H9 (cell line): ENCODE results near the gene FGF22. TPM values are rescaled to one million over a fixed set of nuclear protein-coding genes. Genes with fewer than 3 reads are reported as not detected.
"Not testable (repeated sequence)": the region's sequence is repeated elsewhere in the genome, so short reads cannot be mapped to it uniquely, and the experiment has no call there.

ENCODE experiments used
- DNase-seq: peaks from one replicate; pipeline ENCODE4 v3.0.0-alpha.2; 2017
- H2AFZ ChIP-seq: one replicate; pipeline ENCODE4 v1.6.1; 2013; ENCODE audit warnings: mild to moderate bottlenecking, low read length, control low read depth, moderate library complexity
- H2AK5ac ChIP-seq: 2 replicates; pipeline ENCODE4 v1.6.1; 2013; ENCODE audit warnings: low read length, control low read depth, mixed read lengths; ENCODE audit not compliant: insufficient read length
- H2BK120ac ChIP-seq: one replicate; pipeline ENCODE4 v1.6.1; 2013; ENCODE audit warnings: low read depth, mild to moderate bottlenecking, low read length, control low read depth, inconsistent platforms; ENCODE audit not compliant: poor library complexity, severe bottlenecking
- H2BK12ac ChIP-seq: 2 replicates; pipeline ENCODE4 v1.6.1; 2013; ENCODE audit warnings: low read length, control low read depth, mixed read lengths, low read depth; ENCODE audit not compliant: insufficient read length
- H2BK15ac ChIP-seq: 2 replicates; pipeline ENCODE4 v1.6.1; 2013; ENCODE audit warnings: low read depth, low read length, control low read depth
- H2BK20ac ChIP-seq: one replicate; pipeline ENCODE4 v1.6.1; 2013; ENCODE audit warnings: low read depth, mild to moderate bottlenecking, low read length, control low read depth, inconsistent platforms; ENCODE audit not compliant: poor library complexity, severe bottlenecking
- H2BK5ac ChIP-seq: 2 replicates; pipeline ENCODE4 v1.6.1; 2013; ENCODE audit warnings: low read length, control low read depth, mixed read lengths; ENCODE audit not compliant: insufficient read length
- H3K14ac ChIP-seq: 2 replicates; pipeline ENCODE4 v1.6.1; 2013; ENCODE audit warnings: low read length, control low read depth; ENCODE audit not compliant: insufficient read depth
- H3K18ac ChIP-seq: 2 replicates; pipeline ENCODE4 v1.6.1; 2013; ENCODE audit warnings: low read depth, mild to moderate bottlenecking, mixed read lengths, low read length, control low read depth; ENCODE audit not compliant: insufficient read length
- H3K23ac ChIP-seq: 2 replicates; pipeline ENCODE4 v1.6.1; 2013; ENCODE audit warnings: low read length, control low read depth, mixed read lengths, low read depth; ENCODE audit not compliant: insufficient read length
- H3K23me2 ChIP-seq: 2 replicates; pipeline ENCODE4 v1.6.1; 2013; ENCODE audit warnings: low read depth, mild to moderate bottlenecking, mixed read lengths, low read length, control low read depth; ENCODE audit not compliant: insufficient read length, poor library complexity, severe bottlenecking
- H3K27ac ChIP-seq: 2 replicates; pipeline ENCODE4 v1.5.1; 2013; ENCODE audit warnings: low read length, control low read depth, mixed read lengths, low read depth; ENCODE audit not compliant: insufficient read length
- H3K27me3 ChIP-seq: 2 replicates; pipeline ENCODE4 v1.6.1; 2013; ENCODE audit warnings: low read length, control low read depth, inconsistent platforms; ENCODE audit not compliant: insufficient read depth
- H3K4ac ChIP-seq: 2 replicates; pipeline ENCODE4 v1.6.1; 2013; ENCODE audit warnings: low read depth, mild to moderate bottlenecking, control low read depth, inconsistent platforms, low read length, moderate library complexity
- H3K4me1 ChIP-seq: 2 replicates; pipeline ENCODE4 v1.6.1; 2013; ENCODE audit warnings: low read length, control low read depth, inconsistent platforms; ENCODE audit not compliant: insufficient read depth
- H3K4me2 ChIP-seq: 2 replicates; pipeline ENCODE4 v1.6.1; 2013; ENCODE audit warnings: low read length, control low read depth, mixed read lengths; ENCODE audit not compliant: insufficient read length, insufficient read depth
- H3K56ac ChIP-seq: 2 replicates; pipeline ENCODE4 v1.6.1; 2013; ENCODE audit warnings: low read depth, mild to moderate bottlenecking, mixed read lengths, low read length, control low read depth; ENCODE audit not compliant: insufficient read length
- H3K79me1 ChIP-seq: 2 replicates; pipeline ENCODE4 v1.6.1; 2013; ENCODE audit warnings: low read depth, mild to moderate bottlenecking, moderate library complexity, low read length, control low read depth, inconsistent platforms; ENCODE audit not compliant: insufficient read depth, poor library complexity, severe bottlenecking
- H3K79me2 ChIP-seq: 2 replicates; pipeline ENCODE4 v1.6.1; 2013; ENCODE audit warnings: low read length, control low read depth, inconsistent platforms; ENCODE audit not compliant: insufficient read depth
- H3K9ac ChIP-seq: 2 replicates; pipeline ENCODE4 v1.6.1; 2013; ENCODE audit warnings: low read length, control low read depth, mixed read lengths; ENCODE audit not compliant: insufficient read length; ENCODE audit errors: extremely low read depth
- H3K9me3 ChIP-seq: one replicate; pipeline ENCODE4 v1.6.1; 2013; ENCODE audit warnings: low read depth, low read length, inconsistent platforms; ENCODE audit not compliant: control insufficient read depth
- H3T11ph ChIP-seq: one replicate; pipeline ENCODE4 v1.6.1; 2013; ENCODE audit warnings: mild to moderate bottlenecking, low read length, control low read depth, inconsistent platforms
- H4K20me1 ChIP-seq: one replicate; pipeline ENCODE4 v1.6.1; 2013; ENCODE audit not compliant: control insufficient read depth, insufficient read length, insufficient read depth
- H4K5ac ChIP-seq: 2 replicates; pipeline ENCODE4 v1.6.1; 2013; ENCODE audit warnings: low read depth, mild to moderate bottlenecking, mixed read lengths, low read length, control low read depth; ENCODE audit not compliant: insufficient read length
- H4K8ac ChIP-seq: replicated peaks from 2 replicates; pipeline ENCODE4 v1.6.1; 2013; ENCODE audit warnings: low read length, control low read depth, mixed read lengths, low read depth; ENCODE audit not compliant: insufficient read length
- H4K91ac ChIP-seq: 2 replicates; pipeline ENCODE4 v1.6.1; 2013; ENCODE audit warnings: low read depth, mild to moderate bottlenecking, moderate library complexity, mixed read lengths, low read length, control low read depth; ENCODE audit not compliant: insufficient read length
- H3K27ac Mint-ChIP-seq, 3 experiments: 2 replicates in 2 of 3; 3 replicates in 1 of 3; pipeline ENCODE4 v1.8.0; 2020 to 2021; ENCODE audit warnings: mixed read lengths in 3 of 3, mild to moderate bottlenecking in 1 of 3, moderate library complexity in 1 of 3
- H3K27me3 Mint-ChIP-seq: 2 replicates; pipeline ENCODE4 v1.8.0; 2021; ENCODE audit warnings: low read depth, mild to moderate bottlenecking, moderate library complexity, mixed read lengths
- H3K36me3 Mint-ChIP-seq, 3 experiments: 2 replicates in 2 of 3; 3 replicates in 1 of 3; pipeline ENCODE4 v1.8.0; 2020 to 2021; ENCODE audit warnings: low read depth in 3 of 3, mixed read lengths in 3 of 3; ENCODE audit not compliant: insufficient read depth in 1 of 3
- H3K4me1 Mint-ChIP-seq, 2 experiments: 2 replicates each; pipeline ENCODE4 v1.8.0; 2020; ENCODE audit warnings: mixed read lengths in 2 of 2
- H3K4me3 Mint-ChIP-seq, 2 experiments: 2 replicates in 1 of 2; 3 replicates in 1 of 2; pipeline ENCODE4 v1.8.0; 2020 to 2021; ENCODE audit warnings: mild to moderate bottlenecking in 2 of 2, mixed read lengths in 2 of 2, moderate library complexity in 1 of 2
- H3K9me3 Mint-ChIP-seq, 2 experiments: 2 replicates in 1 of 2; 3 replicates in 1 of 2; pipeline ENCODE4 v1.8.0; 2020; ENCODE audit warnings: mild to moderate bottlenecking in 2 of 2, mixed read lengths in 2 of 2, moderate library complexity in 1 of 2
- WGBS: extraction: QIAGEN DNeasy Blood & Tissue Kit; methylation state at CpG from one replicate; pipeline ENCODE4 v1.1.7; 2013; ENCODE audit warnings: missing lambda C conversion rate, low lambda C conversion rate, mixed read lengths; ENCODE audit not compliant: insufficient read length; ENCODE audit errors: extremely low coverage; 5-methylcytosine and 5-hydroxymethylcytosine counted together
- total RNA-seq: library from RNA; stranded (reverse); gene quantifications from 2 replicates; pipeline ENCODE4 v1.2.1, GENCODE V29; 2021
- TF ChIP-seq, protein P1 (sequence below): fragments of 200-600 bp; sonication (generic); conservative IDR thresholded peaks from 3 replicates; pipeline ENCODE4 v1.8.0; 2021; ENCODE audit warnings: antibody characterized with exemption, mild to moderate bottlenecking

The FGF22 gene
- total RNA-seq, 1 experiment from 2014 or later, result 0.72 TPM

DNA sequence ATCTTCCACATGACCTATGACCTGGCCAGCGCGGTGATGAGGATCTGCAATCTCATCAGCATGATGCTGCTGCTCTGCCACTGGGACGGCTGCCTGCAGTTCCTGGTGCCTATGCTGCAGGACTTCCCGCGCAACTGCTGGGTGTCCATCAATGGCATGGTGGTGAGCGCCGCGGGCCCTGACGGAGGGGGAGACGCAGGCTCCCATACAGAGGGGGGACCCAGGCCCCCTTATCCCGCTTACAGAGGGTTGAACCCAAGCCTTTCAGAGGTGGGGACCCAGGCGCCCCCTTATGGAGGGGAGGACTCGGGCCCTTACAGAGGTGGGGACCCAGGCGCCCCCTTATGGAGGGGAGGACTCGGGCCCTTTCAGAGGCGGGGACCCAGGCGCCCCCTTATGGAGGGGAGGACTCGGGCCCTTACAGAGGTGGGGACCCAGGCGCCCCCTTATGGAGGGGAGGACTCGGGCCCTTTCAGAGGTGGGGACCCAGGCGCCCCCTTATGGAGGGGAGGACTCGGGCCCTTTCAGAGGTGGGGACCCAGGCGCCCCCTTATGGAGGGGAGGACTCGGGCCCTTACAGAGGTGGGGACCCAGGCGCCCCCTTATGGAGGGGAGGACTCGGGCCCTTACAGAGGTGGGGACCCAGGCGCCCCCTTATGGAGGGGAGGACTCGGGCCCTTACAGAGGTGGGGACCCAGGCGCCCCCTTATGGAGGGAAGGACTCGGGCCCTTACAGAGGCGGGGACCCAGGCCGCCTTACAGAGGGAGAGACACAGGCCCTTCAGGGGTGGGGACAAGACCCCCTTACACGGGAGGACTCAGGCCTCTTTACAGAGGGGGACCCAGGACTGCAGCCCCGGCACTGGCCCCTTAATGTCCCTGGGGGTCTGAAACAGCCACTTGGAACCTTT is 34.4 kb upstream of the FGF22 start:
- no CpG with 5 or more reads among the region's 34 CpGs for WGBS
- H4K5ac ChIP-seq, H3K18ac ChIP-seq, H3K9me3 ChIP-seq, H3K27ac ChIP-seq, H4K20me1 ChIP-seq, H3K23me2 ChIP-seq, H2AFZ ChIP-seq, H3T11ph ChIP-seq, H3K4me2 ChIP-seq, H3K4me1 Mint-ChIP-seq, H3K23ac ChIP-seq, H2AK5ac ChIP-seq, H4K91ac ChIP-seq, H2BK12ac ChIP-seq, H2BK20ac ChIP-seq, H3K56ac ChIP-seq, H2BK15ac ChIP-seq, H3K36me3 Mint-ChIP-seq, H3K27ac Mint-ChIP-seq, H4K8ac ChIP-seq, H3K27me3 ChIP-seq, H3K4me1 ChIP-seq, H2BK5ac ChIP-seq, H3K14ac ChIP-seq, DNase-seq, H3K79me1 ChIP-seq, H3K9ac ChIP-seq, H2BK120ac ChIP-seq, H3K4ac ChIP-seq, H3K4me3 Mint-ChIP-seq, H3K79me2 ChIP-seq: not testable (repeated sequence)
- H3K27me3 Mint-ChIP-seq, result peaks cover 12% of the 10 kb centered on the region
- TF ChIP-seq, protein P1, sequence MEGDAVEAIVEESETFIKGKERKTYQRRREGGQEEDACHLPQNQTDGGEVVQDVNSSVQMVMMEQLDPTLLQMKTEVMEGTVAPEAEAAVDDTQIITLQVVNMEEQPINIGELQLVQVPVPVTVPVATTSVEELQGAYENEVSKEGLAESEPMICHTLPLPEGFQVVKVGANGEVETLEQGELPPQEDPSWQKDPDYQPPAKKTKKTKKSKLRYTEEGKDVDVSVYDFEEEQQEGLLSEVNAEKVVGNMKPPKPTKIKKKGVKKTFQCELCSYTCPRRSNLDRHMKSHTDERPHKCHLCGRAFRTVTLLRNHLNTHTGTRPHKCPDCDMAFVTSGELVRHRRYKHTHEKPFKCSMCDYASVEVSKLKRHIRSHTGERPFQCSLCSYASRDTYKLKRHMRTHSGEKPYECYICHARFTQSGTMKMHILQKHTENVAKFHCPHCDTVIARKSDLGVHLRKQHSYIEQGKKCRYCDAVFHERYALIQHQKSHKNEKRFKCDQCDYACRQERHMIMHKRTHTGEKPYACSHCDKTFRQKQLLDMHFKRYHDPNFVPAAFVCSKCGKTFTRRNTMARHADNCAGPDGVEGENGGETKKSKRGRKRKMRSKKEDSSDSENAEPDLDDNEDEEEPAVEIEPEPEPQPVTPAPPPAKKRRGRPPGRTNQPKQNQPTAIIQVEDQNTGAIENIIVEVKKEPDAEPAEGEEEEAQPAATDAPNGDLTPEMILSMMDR, result peak; percentile 51
- H3K9me3 Mint-ChIP-seq, result peaks cover 26 to 31% of the 10 kb centered on the region in 2 experiments
